GM12872 (cell line): ENCODE data around the gene WWTR1.

Experiments
- CTCF ChIP-seq: IDR thresholded peaks from 3 replicates; pipeline ENCODE4 v1.5.1; 2011; ENCODE audit warnings: low read depth, mild to moderate bottlenecking, low read length, moderate library complexity; ENCODE audit not compliant: insufficient read depth

Gene WWTR1

GRCh38 chr3:149662240-149662887 lies 4.5 kb upstream of the WWTR1 start:
- no peak for TF ChIP-seq CTCF

- no peak for TF ChIP-seq CTCF
These were observed 2.6 kb upstream of the WWTR1 start for GRCh38 chr3:149660462-149660861.

- no peak for TF ChIP-seq CTCF
These were observed 1.1 kb upstream of the WWTR1 start for GRCh38 chr3:149658744-149659497.

GRCh38 chr3:149657321-149657925 lies 402 bp downstream of the WWTR1 start:
- no peak for TF ChIP-seq CTCF

GRCh38 chr3:149655826-149656574 lies 1.8 kb downstream of the WWTR1 start:
- no peak for TF ChIP-seq CTCF

GRCh38 chr3:149654188-149654601 lies 3.6 kb downstream of the WWTR1 start:
- no peak for TF ChIP-seq CTCF

- no peak for TF ChIP-seq CTCF
These were observed 4.3 kb downstream of the WWTR1 start for GRCh38 chr3:149653564-149653963.
